CD14-positive monocyte (primary cell): ENCODE data around the gene HS3ST4. TPM values are rescaled to one million over a fixed set of nuclear protein-coding genes. Genes with fewer than 3 reads are reported as not detected.

Experiments
- DNase-seq, 3 donors: peaks; one replicate each; pipeline ENCODE4 v3.0.0-alpha.2; 2011 to 2022
- H2AFZ ChIP-seq: 2 replicates; pipeline ENCODE4 v1.6.0; 2012; ENCODE audit warnings: mild to moderate bottlenecking, low read depth, low read length, inconsistent platforms; ENCODE audit not compliant: insufficient read depth, poor library complexity, severe bottlenecking
- H3K27ac ChIP-seq, 2 donors: 1 replicate in 1 of 2; 2 replicates in 1 of 2; pipeline ENCODE4 v1.5.1; 2012 to 2013; ENCODE audit warnings: low read length in 2 of 2, control low read depth in 1 of 2, inconsistent platforms in 1 of 2, low read depth in 1 of 2, mild to moderate bottlenecking in 1 of 2
- H3K27me3 ChIP-seq, 2 donors: one replicate each; pipeline versions ENCODE4 v1.6.0 to v1.6.1; 2011 to 2013; ENCODE audit warnings: low read length in 2 of 2; ENCODE audit not compliant: control insufficient read depth in 2 of 2, insufficient read depth in 2 of 2
- H3K36me3 ChIP-seq, 2 donors: replicated peaks in 1 of 2; 1 replicate in 1 of 2; 2 replicates in 1 of 2; pipeline versions ENCODE4 v1.5.1 to v1.6.1; 2012 to 2013; ENCODE audit warnings: low read length in 2 of 2, control low read depth in 1 of 2, inconsistent platforms in 1 of 2, mild to moderate bottlenecking in 1 of 2; ENCODE audit not compliant: insufficient read depth in 2 of 2, control insufficient read depth in 1 of 2
- H3K4me1 ChIP-seq, 2 donors: 1 replicate in 1 of 2; 2 replicates in 1 of 2; pipeline versions ENCODE4 v1.5.1 to v1.6.1; 2012 to 2013; ENCODE audit warnings: low read length in 2 of 2, control low read depth in 1 of 2, inconsistent platforms in 1 of 2, mild to moderate bottlenecking in 1 of 2, moderate library complexity in 1 of 2; ENCODE audit not compliant: insufficient read depth in 2 of 2, control insufficient read depth in 1 of 2
- H3K4me2 ChIP-seq: replicated peaks from 2 replicates; pipeline ENCODE3; 2012; ENCODE audit warnings: low read length, moderate library complexity, mild to moderate bottlenecking; ENCODE audit not compliant: poor library complexity, severe bottlenecking; ENCODE audit errors: extremely low read depth
- H3K4me3 ChIP-seq, 3 experiments: fragments of 200-600 bp in 1 of 3; sonication (generic) in 1 of 3; replicated peaks in 1 of 3; 1 replicate in 2 of 3; 2 replicates in 1 of 3; pipeline ENCODE4 v1.5.1; 2011 to 2013; ENCODE audit warnings: low read length in 3 of 3, mild to moderate bottlenecking in 3 of 3, control low read depth in 2 of 3, low read depth in 2 of 3, inconsistent platforms in 1 of 3, moderate library complexity in 1 of 3
- H3K79me2 ChIP-seq: 2 replicates; pipeline ENCODE4 v1.6.0; 2012; ENCODE audit warnings: mild to moderate bottlenecking, control low read depth, inconsistent platforms, low read length, moderate library complexity; ENCODE audit not compliant: insufficient read depth
- H3K9ac ChIP-seq: 2 replicates; pipeline ENCODE4 v1.6.0; 2017; ENCODE audit warnings: low read length, mild to moderate bottlenecking; ENCODE audit not compliant: insufficient read depth, poor library complexity, severe bottlenecking
- H3K9me3 ChIP-seq, 2 donors: replicated peaks in 1 of 2; 1 replicate in 1 of 2; 2 replicates in 1 of 2; pipeline versions ENCODE4 v1.5.1 to v1.6.1; 2012 to 2013; ENCODE audit warnings: low read length in 2 of 2, control low read depth in 1 of 2; ENCODE audit not compliant: control insufficient read depth in 1 of 2, insufficient read depth in 1 of 2
- H4K20me1 ChIP-seq: 2 replicates; pipeline ENCODE4 v1.6.0; 2012; ENCODE audit warnings: mild to moderate bottlenecking, low read length, control low read depth, moderate library complexity; ENCODE audit not compliant: insufficient read depth
- H3K27ac Mint-ChIP-seq, 7 donors: one replicate each; pipeline ENCODE4 v1.8.0; 2020; ENCODE audit warnings: mild to moderate bottlenecking in 7 of 7, mixed read lengths in 7 of 7, moderate library complexity in 6 of 7, inconsistent platforms in 2 of 7
- H3K27me3 Mint-ChIP-seq, 3 donors: one replicate each; pipeline ENCODE4 v1.8.0; 2021 to 2022; ENCODE audit warnings: low read depth in 3 of 3, mild to moderate bottlenecking in 3 of 3, mixed read lengths in 3 of 3, moderate library complexity in 3 of 3, inconsistent platforms in 1 of 3
- H3K36me3 Mint-ChIP-seq, 2 donors: one replicate each; pipeline ENCODE4 v1.8.0; 2020; ENCODE audit warnings: mixed read lengths in 2 of 2, inconsistent platforms in 1 of 2, mild to moderate bottlenecking in 1 of 2
- H3K4me1 Mint-ChIP-seq: one replicate; pipeline ENCODE4 v1.8.0; 2020; ENCODE audit warnings: mild to moderate bottlenecking, mixed read lengths
- H3K4me3 Mint-ChIP-seq, 2 donors: one replicate each; pipeline ENCODE4 v1.8.0; 2020; ENCODE audit warnings: mild to moderate bottlenecking in 2 of 2, mixed read lengths in 2 of 2, moderate library complexity in 1 of 2
- H3K9me3 Mint-ChIP-seq, 7 donors: one replicate each; pipeline ENCODE4 v1.8.0; 2020 to 2022; ENCODE audit warnings: mixed read lengths in 7 of 7, mild to moderate bottlenecking in 6 of 7, moderate library complexity in 6 of 7, inconsistent platforms in 2 of 7
- CTCF ChIP-seq: fragments of 200-600 bp; IDR thresholded peaks from one replicate; pipeline ENCODE4 v1.8.0; 2022; ENCODE audit warnings: antibody characterized with exemption, mild to moderate bottlenecking
- WGBS: methylation state at CpG from one replicate; pipeline ENCODE4 v1.1.5; 2013; ENCODE audit warnings: missing lambda C conversion rate; ENCODE audit not compliant: insufficient coverage; 5-methylcytosine and 5-hydroxymethylcytosine counted together
- intact Hi-C, 2 donors: fragments of 100-400 bp; cut with micrococcal nuclease; formaldehyde crosslinking; loops; one replicate each; pipeline versions ENCODE4 v1.15.0 to v1.15.1; 2023
- polyA plus RNA-seq, 3 donors: library from polyadenylated mRNA; depleted of rRNA in 1 of 3; unstranded in 2 of 3; stranded (reverse) in 1 of 3; fragments of 300-500 nt in 2 of 3; fragments of >200 nt in 1 of 3; fragmentation: Illumina TruSeq in 2 of 3; gene quantifications; 1 replicate in 2 of 3; 2 replicates in 1 of 3; pipeline ENCODE4 v1.2.3, GENCODE V29; 2012 to 2021

HS3ST4 gene
- polyA plus RNA-seq, 3 donors, result not detected

GRCh38 chr16:25692742-25693508, 1.2 kb downstream of the HS3ST4 start:
- WGBS, result 3% methylated on average over 65 of the region's 70 CpGs
- Histone ChIP-seq H3K9ac (no peak overlapping the region), H4K20me1 (no peaks in the 10 kb centered on the region), H3K36me3 (no peaks in the 10 kb centered on the region), H3K27me3 (peaks cover 56 to 70% of the 10 kb centered on the region in 2 donors), H3K4me3 (no peak overlapping the region), H3K4me1 (no peaks in the 10 kb centered on the region), H3K79me2 (no peaks in the 10 kb centered on the region), H3K4me2 (no peak overlapping the region), H3K27ac (no peak overlapping the region), H2AFZ (no peak overlapping the region), H3K9me3 (peaks cover 0 to 19% of the 10 kb centered on the region in 2 donors)
- intact Hi-C loops, result no loop called here
- Mint-ChIP-seq H3K9me3 (peaks cover 0 to 17% (median 12%) of the 10 kb centered on the region in 7 donors), H3K27me3 (peaks cover 63 to 76% (median 72%) of the 10 kb centered on the region in 3 donors), H3K27ac (peak overlapping the region in 1 of 7 donors; percentile 25), H3K4me3 (peak overlapping the region in 1 of 2 donors; percentile 77), H3K4me1 (peaks cover 4% of the 10 kb centered on the region), H3K36me3 (no peaks in the 10 kb centered on the region)
- DNase-seq, result no peak
- no peak for TF ChIP-seq CTCF

GRCh38 chr16:25693631-25694030, 1.9 kb downstream of the HS3ST4 start:
- Histone ChIP-seq H3K4me3 (no peak overlapping the region), H3K9ac (no peak overlapping the region), H3K4me2 (no peak overlapping the region), H3K4me1 (peaks cover 2% of the 10 kb centered on the region in 2 donors), H3K9me3 (peaks cover 0 to 19% of the 10 kb centered on the region in 2 donors), H4K20me1 (no peaks in the 10 kb centered on the region), H2AFZ (no peak overlapping the region), H3K79me2 (no peaks in the 10 kb centered on the region), H3K27me3 (peaks cover 55 to 70% of the 10 kb centered on the region in 2 donors), H3K27ac (no peak overlapping the region), H3K36me3 (no peaks in the 10 kb centered on the region)
- no peak for TF ChIP-seq CTCF
- Mint-ChIP-seq H3K36me3 (no peaks in the 10 kb centered on the region), H3K4me1 (peaks cover 5% of the 10 kb centered on the region), H3K4me3 (peak overlapping the region in 1 of 2 donors; percentile 77), H3K27ac (peak overlapping the region in 1 of 7 donors; percentile 25), H3K9me3 (peaks cover 0 to 17% (median 12%) of the 10 kb centered on the region in 7 donors), H3K27me3 (peaks cover 61 to 76% (median 76%) of the 10 kb centered on the region in 3 donors)
- no peak for DNase-seq
- 6% methylated on average over 2 of the region's 9 CpGs for WGBS
- intact Hi-C loops, result no loop called here
